HL-60/S4 treated with retinoic acid at 250 ng/mL for 4 days and 3 days (cell line): ENCODE data around the gene KLRF1.
"Not testable (repeated sequence)": the region's sequence is repeated elsewhere in the genome, so short reads cannot be mapped to it uniquely, and the experiment has no call there.

ENCODE experiments used
- in situ Hi-C: fragments of 300-500 bp; cut with MboI; formaldehyde crosslinking; loops from 2 replicates; pipeline ENCODE4 v1.7.0; 2022; ENCODE audit warnings: low sequenced_read_pairs

KLRF1 gene

GRCh38 chr12:9868951-9869306, 41.6 kb downstream of the KLRF1 start:
- in situ Hi-C loops: no loop called here

GRCh38 chr12:9869307-9870161, 42.3 kb downstream of the KLRF1 start, which contains the start of gene CLEC2B:
Gene CLEC2B (minus strand): TSS chr12:9869354.
- in situ Hi-C loops: no loop called here

DNA sequence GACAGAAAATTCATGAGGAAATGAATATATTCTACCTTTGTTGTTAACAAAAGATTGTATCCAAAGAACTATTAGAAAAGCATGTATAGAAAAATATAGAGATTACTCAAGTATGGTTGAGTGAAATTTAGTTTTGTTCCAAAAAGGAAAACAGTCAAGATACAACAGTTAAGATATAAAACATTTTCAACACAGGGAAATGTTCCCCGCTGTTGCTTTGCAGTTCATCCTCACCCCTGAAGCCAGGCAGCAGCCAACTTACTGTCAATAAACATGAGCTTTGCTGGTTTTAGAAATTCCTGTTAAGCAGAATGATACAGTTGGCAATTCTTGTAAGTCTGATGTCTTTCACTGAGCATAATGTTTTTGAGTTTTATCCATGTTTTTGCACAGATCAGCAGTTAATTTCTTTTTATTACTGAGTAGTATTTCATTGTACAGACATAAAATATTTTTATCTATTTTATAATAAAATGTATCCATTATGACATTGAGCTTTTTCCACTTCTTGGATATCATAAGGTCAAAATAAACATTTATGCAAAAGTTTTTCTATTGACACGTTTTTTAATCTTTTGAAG, 43.1 kb downstream of the KLRF1 start:
- in situ Hi-C loops: no loop called here

DNA sequence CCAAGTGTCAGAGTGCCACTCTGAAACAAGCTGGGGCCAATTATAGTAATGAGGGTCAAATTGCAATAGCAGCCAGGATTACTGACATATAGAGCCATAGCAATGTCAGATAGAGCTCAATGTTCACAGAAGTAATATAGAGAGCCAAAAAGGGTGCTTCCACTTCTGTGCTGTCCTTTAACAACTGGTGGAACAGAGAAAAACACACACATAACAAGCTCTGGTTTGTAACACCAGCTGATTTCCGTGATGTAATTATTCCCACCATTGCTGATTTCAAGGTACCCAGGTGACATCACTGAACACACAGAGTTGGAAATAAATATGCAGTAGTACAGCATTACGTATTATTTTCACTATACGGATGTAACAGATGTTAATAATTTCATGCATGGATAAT, 44.9 kb downstream of the KLRF1 start:
- in situ Hi-C loops: no loop called here

- in situ Hi-C loops: no loop called here
Measured at GRCh38 chr12:9872742-9873141, 45.5 kb downstream of the KLRF1 start.

- in situ Hi-C loops: not testable (repeated sequence)
Measured at GRCh38 chr12:9876120-9876519, 48.8 kb downstream of the KLRF1 start.

DNA sequence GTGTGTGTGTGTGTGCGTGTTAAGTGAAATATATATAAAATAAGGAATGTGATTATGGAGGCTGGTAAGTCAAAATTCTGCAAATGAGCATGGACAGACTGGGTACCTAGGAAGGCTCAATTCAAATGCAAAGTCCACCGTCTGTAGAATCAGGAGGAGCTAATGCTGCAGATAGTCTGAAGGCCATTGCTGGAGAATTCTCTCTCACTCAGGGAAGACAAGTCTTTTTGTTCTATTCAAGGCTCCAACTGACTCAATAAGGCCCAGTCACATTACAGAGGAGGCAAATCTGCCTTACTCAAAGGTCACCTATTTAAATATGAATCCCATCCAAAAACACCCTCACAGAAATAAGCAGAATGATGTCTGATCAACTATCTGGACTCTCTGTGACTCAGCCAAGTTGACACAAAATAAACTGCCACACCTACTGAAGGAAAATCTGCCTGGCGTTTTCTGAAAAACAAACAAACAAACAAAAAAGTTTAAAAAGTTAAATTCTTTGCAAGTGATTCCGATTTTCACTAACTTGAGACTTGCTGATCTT, 53.3 kb downstream of the KLRF1 start:
- in situ Hi-C loops: no loop called here

- in situ Hi-C loops: no loop called here
Measured at GRCh38 chr12:9881246-9881645, 54.0 kb downstream of the KLRF1 start, which contains the start of gene KLRF2. Gene KLRF2 (plus strand): TSS chr12:9881489. CDS start chr12:9881596, 107 bp downstream.

GRCh38 chr12:9881988-9882387, 54.7 kb downstream of the KLRF1 start:
- in situ Hi-C loops: no loop called here

- in situ Hi-C loops: no loop called here
Measured at GRCh38 chr12:9883175-9883574, 55.9 kb downstream of the KLRF1 start.

DNA sequence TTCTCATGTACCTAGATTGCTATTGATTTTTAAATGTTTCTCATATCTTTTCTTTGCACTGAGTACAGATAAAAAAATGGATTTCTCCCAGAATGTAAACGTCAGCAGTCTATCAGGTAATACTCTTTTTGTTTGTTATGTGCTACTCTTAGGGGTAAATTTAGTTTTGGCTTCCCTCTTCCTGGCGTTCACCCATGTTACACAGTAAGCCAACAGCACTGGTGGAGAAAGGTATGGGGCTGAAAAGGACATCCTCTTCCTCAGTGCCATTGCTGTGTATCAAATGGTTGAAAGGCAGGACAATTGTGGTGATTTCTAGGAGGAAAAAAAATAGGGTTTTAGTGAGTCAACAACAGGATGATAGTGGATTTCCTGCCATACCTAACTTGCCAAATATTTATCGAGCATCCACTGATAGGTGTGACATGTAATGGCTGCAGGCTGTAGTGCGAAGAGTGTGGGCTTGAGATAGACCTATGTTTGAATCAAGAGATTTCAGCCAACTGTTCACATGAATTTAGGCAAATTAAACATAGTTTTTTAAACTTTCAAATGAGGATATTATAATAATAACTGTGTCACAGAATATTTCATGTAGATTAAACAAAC, 61.5 kb downstream of the KLRF1 start:
- in situ Hi-C loops: no loop called here
